DMS53 treated with DMSO at 0.1 percent for 48 hours (cell line): ENCODE results near the gene TSPEAR.
"Not testable (repeated sequence)": the region's sequence is repeated elsewhere in the genome, so short reads cannot be mapped to it uniquely, and the experiment has no call there.

Experiments used
- DNase-seq: peaks from one replicate; lab custom pipeline; 2025; ENCODE audit not compliant: unreplicated experiment; lab: John Stamatoyannopoulos, UW

TSPEAR gene

DNA sequence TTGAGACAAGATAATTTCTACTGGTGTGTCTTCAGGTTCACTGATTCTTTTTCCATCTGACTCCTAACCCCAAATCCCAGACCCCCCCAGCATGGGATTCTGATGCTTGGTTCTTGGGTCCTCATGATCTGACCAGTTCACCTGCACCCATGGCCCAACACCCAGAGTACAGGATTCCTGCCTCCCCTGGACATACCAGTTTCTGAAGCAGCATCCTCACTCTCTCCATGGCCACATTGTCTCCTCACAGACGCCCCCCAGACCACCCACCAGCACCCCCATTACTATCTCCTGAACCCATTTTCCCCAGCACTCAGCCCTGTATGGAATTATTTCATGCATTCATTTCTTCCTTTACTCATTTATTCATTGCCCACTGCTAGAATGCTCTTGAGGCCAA lies 54.5 kb downstream of the TSPEAR start:
- no peak for DNase-seq

DNA sequence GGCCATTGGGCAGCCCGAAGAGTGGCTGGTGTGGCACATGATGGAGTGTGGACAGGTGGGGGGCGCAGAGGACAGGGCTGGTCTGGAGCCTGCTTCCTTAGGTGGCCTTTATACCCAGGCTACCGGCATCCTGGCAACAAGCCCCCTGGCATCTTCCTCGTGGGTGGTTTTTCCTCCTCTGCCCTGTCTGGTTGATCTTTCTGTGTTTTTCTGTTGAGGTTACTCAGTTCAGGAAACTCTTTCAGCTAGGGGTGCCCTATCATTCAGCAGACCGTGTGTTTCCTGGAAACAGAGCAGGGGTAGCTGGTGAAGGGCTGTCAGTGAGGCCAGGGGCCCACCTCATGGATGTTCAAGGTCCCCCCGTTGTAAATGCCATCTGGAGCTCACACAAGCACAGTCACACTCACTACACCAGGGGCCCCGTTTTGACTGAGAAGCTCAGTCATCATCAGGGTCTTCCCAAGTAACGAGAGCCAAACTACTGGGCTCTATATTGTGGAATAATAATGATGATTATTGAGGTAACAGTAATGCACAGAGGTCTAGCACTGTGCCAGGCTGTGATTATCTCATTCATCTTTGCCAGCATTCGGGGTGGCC lies 56.7 kb downstream of the TSPEAR start, which contains the start of gene KRTAP12-4:
Gene KRTAP12-4 (minus strand): TSS at position 84 of the 600 bp plus-strand sequence. CDS start 45 bp downstream, at position 39.
- DNase-seq, result no peak

GRCh38 chr21:44653656-44654575 lies 57.5 kb downstream of the TSPEAR start:
- DNase-seq, result no peak

DNA sequence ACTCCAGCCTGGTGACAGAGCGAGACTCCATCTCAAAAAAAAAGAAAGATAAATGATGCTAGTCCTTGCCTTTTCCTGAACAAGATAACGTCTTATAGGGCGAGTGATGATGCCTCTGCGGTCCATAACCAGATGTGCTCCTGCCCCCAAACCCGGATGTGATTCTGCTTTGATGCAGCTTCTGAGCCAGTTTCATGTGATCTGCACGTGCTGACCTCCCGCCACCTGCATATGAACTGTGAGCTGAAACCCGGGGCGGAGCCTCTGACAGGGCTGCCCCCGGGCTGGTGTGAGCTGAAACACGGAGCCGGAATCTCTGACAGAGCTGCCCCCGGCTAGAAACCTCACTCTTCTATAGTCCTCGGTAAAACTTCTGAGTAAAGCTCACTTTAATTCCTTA lies 58.2 kb downstream of the TSPEAR start:
- DNase-seq, result no peak

- no peak for DNase-seq
These were observed 60.2 kb downstream of the TSPEAR start for GRCh38 chr21:44650973-44651675.

DNA sequence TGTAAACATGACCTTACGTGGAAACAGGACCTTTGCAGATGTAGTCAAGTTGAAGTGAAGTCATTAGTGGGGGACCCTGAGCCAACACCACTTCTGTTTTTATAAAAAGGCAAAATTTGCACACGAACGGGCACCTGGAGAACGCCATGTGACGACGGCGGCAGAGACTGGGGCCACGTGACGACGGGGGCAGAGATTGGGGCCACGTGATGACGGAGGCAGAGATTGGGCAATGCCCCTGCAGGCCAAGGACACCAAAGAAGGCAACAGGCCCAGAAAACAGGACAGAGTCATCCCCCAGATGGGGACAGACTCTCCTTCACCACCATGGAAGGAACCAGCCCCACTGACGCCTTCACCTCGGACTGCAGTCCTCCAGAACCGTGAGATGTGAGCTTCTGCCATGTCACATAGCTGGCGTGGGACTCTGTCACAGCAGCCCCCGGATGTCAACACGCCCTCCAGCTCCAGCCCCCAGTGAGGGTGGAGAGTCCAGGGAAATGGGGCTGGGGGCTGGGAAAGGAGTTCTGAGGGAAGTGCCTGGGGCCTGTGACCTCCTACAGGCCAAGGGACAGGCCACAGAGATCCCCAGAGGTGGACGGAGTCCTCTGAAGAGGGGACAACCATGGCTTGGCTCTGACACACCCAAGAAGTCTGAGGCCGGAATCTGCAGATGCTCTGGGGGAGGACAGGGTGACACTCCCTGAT lies 61.0 kb downstream of the TSPEAR start:
- no peak for DNase-seq

DNA sequence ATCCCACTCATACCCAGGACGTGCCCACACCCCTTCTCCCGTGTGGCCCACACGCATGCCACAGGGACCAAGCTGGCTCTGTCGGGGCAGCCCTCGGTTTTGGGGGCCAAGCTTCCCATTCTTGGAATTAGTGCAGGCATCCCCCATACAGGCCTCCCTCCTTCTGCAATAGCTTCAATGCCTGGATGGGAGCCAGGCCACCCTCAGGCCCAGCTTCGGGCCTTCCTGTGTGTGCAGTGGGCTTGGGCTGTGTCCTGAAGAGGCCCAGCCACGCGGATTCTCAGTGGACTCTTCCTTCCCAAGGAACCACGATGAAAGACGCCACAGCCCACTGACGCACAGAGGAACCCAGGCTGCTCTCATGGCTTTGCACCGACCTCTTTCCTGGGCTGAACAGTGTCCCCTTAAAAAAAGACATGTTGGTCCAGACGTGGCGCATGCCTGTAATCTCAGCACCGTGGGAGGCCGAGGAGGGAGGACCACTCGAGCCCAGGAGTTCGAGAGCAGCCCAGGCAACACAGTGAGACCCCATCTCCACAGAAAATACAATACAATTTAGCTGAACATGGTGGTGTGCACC lies 61.8 kb downstream of the TSPEAR start:
- DNase-seq, result no peak

GRCh38 chr21:44648557-44649311 lies 62.6 kb downstream of the TSPEAR start:
- no peak for DNase-seq

DNA sequence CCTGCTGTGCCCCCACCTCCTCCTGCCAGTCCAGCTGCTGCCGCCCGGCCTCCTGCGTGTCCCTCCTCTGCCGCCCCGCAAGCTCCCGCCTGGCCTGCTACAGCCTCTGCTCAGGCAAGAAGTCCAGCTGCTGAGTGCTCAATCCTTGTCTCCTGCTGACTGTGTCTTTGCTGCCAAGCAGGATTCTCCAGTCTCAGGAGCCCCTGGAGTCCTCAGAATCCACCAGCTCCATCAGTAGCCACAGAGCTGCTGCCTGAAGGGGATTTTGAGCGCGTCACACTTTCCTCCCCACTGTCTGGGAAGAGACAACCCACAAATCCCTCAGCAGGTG lies 64.2 kb downstream of the TSPEAR start:
- no peak for DNase-seq

GRCh38 chr21:44646366-44647221 lies 64.8 kb downstream of the TSPEAR start, which contains the start of gene KRTAP10-11:
TSS of gene KRTAP10-11 (plus strand) at chr21:44646414. CDS start at chr21:44646459, 45 bp downstream.
- DNase-seq, result not testable (repeated sequence)

DNA sequence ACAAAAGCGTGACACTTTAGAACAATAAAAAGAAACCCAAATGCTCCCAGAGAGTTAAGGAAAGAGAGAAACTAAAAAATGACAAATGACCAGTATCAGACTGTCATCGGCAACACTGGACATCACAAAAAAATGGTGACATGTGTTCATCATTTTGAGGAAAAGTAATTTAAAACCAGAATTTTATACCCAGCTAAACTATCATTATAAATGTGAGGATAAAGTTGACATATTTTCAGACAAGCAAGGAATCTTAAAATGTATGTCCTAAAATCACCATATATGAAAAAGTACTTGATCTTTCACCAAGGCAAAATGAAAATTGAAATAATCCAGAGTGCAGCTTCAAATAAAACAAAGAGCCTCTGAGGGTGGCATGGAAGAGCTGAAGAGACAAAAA lies 66.5 kb downstream of the TSPEAR start:
- DNase-seq, result no peak

DNA sequence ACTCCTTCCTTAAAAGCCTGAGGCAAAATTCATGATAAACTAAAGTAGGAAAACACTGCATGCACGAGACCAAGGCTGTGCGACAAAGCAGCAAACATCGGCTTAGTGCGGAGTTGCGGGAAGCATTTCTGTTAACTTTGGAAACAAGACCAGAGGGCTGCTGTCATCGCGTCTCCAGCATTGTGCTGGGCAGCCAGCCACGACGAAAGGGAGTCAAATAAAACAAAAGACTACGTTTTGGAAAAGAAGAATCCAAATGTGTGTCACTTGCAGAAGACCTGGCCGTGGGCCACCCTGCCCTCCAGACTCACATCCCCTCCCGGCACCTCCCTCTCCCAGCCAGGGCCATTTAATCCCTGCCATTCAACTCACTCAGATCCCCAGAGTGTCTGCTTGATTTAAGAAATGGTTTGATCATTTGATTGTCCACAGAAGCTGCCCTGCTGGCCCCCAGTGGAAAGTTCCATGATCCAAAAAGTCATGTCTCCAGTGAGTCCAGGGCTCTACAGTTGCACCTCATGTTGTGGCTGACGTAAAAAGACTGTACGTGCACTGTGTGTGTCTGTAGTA lies 67.5 kb downstream of the TSPEAR start:
- DNase-seq, result no peak

- DNase-seq, result no peak
These were observed 70.6 kb downstream of the TSPEAR start for GRCh38 chr21:44640761-44641160.

GRCh38 chr21:44639331-44639655 lies 72.1 kb downstream of the TSPEAR start:
- no peak for DNase-seq

DNA sequence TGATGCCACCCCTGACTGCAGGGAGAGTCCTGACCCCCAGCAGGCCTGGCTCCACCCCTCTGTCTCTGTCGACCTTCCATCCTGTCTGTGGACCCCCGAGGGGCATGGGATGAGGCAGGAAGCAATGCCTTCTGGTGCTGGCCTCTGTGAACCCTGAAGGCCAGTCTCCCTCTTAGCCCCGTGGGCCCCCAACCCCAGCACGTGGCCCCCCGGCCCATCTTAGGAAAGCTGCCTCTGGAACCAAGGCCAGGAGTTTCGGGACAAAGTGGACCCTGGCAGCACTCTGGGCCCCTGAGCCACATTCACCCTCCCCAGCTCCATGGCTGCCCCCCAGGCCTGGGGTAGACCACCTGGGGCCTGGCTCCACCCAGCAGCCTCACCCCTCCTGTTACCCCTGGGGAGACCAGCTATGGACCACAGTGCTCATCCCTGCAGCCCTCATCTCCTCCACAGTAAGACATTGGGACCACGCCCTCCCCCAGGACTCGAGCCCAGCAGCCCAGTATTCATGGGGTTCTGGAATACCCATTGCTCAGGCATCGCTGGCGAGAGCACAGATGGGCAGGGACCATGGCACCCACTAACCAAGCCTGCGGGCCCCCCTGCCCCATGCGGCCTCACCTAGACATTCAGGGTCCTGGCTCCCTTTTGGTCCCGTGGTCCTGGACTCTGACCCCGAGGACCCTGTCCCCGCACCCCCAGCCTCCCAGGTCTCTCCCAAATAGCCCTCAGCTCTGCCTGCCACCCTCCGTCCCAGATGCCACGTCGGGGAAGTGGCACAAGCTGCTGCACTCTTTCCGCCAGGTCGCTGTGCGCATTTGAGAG lies 72.7 kb downstream of the TSPEAR start:
- DNase-seq, result not testable (repeated sequence)

DNA sequence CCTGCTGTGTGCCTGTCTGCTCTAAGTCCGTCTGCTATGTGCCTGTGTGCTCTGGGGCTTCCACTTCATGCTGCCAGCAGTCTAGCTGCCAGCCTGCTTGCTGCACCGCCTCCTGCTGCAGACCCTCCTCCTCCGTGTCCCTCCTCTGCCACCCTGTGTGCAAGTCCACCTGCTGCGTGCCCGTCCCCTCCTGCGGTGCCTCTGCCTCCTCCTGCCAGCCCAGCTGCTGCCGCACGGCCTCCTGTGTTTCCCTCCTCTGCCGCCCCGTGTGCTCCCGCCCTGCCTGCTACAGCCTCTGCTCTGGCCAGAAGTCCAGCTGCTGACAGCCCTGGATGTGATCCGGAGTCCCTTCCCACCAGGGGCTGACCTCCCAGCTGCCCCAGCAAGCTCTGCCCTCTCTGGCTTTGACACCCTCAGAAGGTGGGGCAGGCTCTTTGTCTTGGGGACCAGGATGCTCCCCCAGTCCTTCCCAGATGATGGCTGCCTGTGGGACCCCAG lies 73.5 kb downstream of the TSPEAR start:
- DNase-seq, result not testable (repeated sequence)

DNA sequence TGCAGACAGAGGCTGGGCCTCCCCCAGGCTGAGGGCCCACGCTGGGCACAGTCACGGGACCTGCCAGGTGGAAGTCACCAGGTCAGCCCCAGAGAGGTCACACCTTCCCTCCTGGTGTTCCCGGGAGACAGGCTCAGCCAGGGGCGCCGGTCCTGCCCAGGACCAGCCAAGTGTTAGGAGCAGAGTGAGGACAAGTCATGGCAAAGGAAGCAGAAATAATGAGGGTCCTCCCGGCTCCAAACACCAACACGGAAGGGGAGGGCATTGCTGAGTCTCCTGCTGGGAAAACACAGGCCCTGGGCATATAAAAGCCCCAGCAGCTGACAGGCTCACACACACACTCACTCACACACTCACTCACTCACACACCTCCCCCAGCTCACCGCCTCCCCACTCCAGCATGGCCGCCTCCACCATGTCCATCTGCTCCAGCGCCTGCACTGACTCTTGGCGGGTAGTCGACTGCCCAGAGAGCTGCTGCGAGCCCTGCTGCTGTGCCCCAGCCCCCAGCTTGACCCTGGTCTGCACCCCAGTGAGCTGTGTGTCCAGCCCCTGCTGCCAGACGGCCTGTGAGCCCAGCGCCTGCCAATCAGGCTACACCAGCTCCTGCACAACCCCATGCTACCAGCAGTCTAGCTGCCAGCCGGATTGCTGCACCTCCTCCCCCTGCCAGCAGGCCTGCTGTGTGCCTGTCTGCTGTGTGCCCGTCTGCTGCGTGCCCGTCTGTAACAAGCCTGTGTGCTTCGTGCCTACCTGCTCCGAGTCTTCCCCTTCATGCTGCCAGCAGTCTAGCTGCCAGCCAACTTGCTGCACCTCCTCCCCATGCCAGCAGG lies 74.1 kb downstream of the TSPEAR start, which contains the start of gene KRTAP10-10:
Gene KRTAP10-10 (plus strand): TSS at position 339 of the 833 bp plus-strand sequence. CDS start 62 bp downstream, at position 401.
- DNase-seq, result no peak
